Lung (tissue), 12 donors: ENCODE measurements around the gene ARHGAP15. TPM values are rescaled to one million over a fixed set of nuclear protein-coding genes. Genes with fewer than 3 reads are reported as not detected.

Source experiments
- ATAC-seq: fragments of 200-7000 bp; cut with Tn5 transposase; one replicate; pipeline ENCODE4 v1.9.1; 2020; ENCODE audit warnings: moderate number of reproducible peaks; ENCODE audit not compliant: insufficient read depth, low FRiP score
- DNase-seq, 3 donors: peaks; one replicate each; pipeline ENCODE4 v3.0.0-alpha.2; 2013 to 2017
- H3K27ac ChIP-seq, 2 donors: one replicate each; pipeline ENCODE4 v1.5.1; 2013; ENCODE audit warnings: mild to moderate bottlenecking in 2 of 2, moderate library complexity in 2 of 2, control low read depth in 1 of 2, inconsistent platforms in 1 of 2, low read depth in 1 of 2, low read length in 1 of 2
- H3K27me3 ChIP-seq, 3 donors: one replicate each; pipeline ENCODE4 v1.5.1; 2013; ENCODE audit warnings: low read length in 2 of 3; ENCODE audit not compliant: control insufficient read depth in 3 of 3, insufficient read depth in 3 of 3
- H3K36me3 ChIP-seq, 4 donors: one replicate each; pipeline ENCODE4 v1.5.1; 2013; ENCODE audit warnings: low read length in 4 of 4, mild to moderate bottlenecking in 1 of 4, moderate library complexity in 1 of 4; ENCODE audit not compliant: control insufficient read depth in 4 of 4, insufficient read depth in 4 of 4
- H3K4me1 ChIP-seq, 5 donors: one replicate each; pipeline ENCODE4 v1.5.1; 2013; ENCODE audit warnings: low read length in 5 of 5, mild to moderate bottlenecking in 2 of 5, moderate library complexity in 1 of 5; ENCODE audit not compliant: control insufficient read depth in 5 of 5, insufficient read depth in 5 of 5
- H3K4me3 ChIP-seq: one replicate; pipeline ENCODE4 v1.5.1; 2013; ENCODE audit warnings: mild to moderate bottlenecking, control low read depth, moderate library complexity
- H3K9ac ChIP-seq, 2 donors: one replicate each; pipeline ENCODE4 v1.5.1; 2013; ENCODE audit warnings: low read length in 2 of 2, control low read depth in 1 of 2; ENCODE audit not compliant: insufficient read depth in 1 of 2
- H3K9me3 ChIP-seq, 4 donors: one replicate each; pipeline ENCODE4 v1.5.1; 2013; ENCODE audit warnings: low read length in 3 of 4, mild to moderate bottlenecking in 1 of 4, moderate library complexity in 1 of 4; ENCODE audit not compliant: control insufficient read depth in 4 of 4, insufficient read depth in 3 of 4
- CTCF ChIP-seq: IDR thresholded peaks from 2 replicates; pipeline ENCODE4 v1.5.1; 2012; ENCODE audit warnings: mild to moderate bottlenecking; ENCODE audit errors: control extremely low read depth, extremely low read depth
- WGBS, 2 donors: extraction: QIAGEN DNeasy Blood & Tissue Kit; methylation state at CpG; one replicate each; pipeline ENCODE4 v1.1.7; 2013; 5-methylcytosine and 5-hydroxymethylcytosine counted together
- polyA plus RNA-seq, 2 donors: library from polyadenylated mRNA; stranded (reverse); fragments of 200-250 nt; gene quantifications; one replicate each; pipeline ENCODE4 v1.2.1, GENCODE V29; 2013
- total RNA-seq, 2 donors: library from RNA; depleted of rRNA in 1 of 2; stranded (reverse); fragments of >200 nt in 1 of 2; gene quantifications; one replicate each; pipeline ENCODE4 v1.2.1, GENCODE V29; 2014 to 2021
- donor health status: control.
- donor health status: control.
- donor health status: Bipolar disorder and iron deficiency.
- donor health status: healthy.
- donor health status: DM: yes; HTN: yes; CAD: no.

Gene ARHGAP15
- total and polyA plus RNA-seq, 4 donors, result 5.9 to 74.3 (median 13.2) TPM

- WGBS, 2 donors, result 20 to 23% methylated on average over 6 of the region's 6 CpGs
- no peaks in the 10 kb centered on the region for H3K9me3 ChIP-seq
- no peak overlapping the region for H3K27ac ChIP-seq
- peak; percentile 72 for ATAC-seq
- H3K4me3 ChIP-seq, result no peak overlapping the region
- H3K4me1 ChIP-seq, result peaks cover 0 to 5% (median 0%) of the 10 kb centered on the region in 5 donors
- H3K27me3 ChIP-seq, result no peaks in the 10 kb centered on the region
- peak; percentile 59 for TF ChIP-seq CTCF
- H3K9ac ChIP-seq, result no peak overlapping the region
- peak; percentile 61 to 88 (median 87) for DNase-seq
- H3K36me3 ChIP-seq, result no peaks in the 10 kb centered on the region
Observed at GRCh38 chr2:143110758-143111428, 18.3 kb upstream of the ARHGAP15 start.

- no peaks in the 10 kb centered on the region for H3K27me3 ChIP-seq
- ATAC-seq, result no peak
- H3K9me3 ChIP-seq, result no peaks in the 10 kb centered on the region
- 94 to 98% methylated on average over 3 of the region's 3 CpGs for WGBS, 2 donors
- H3K36me3 ChIP-seq, result no peaks in the 10 kb centered on the region
- no peak overlapping the region for H3K4me3 ChIP-seq
- no peaks in the 10 kb centered on the region for H3K4me1 ChIP-seq
- no peak overlapping the region for H3K27ac ChIP-seq
- no peak for TF ChIP-seq CTCF
- no peak overlapping the region for H3K9ac ChIP-seq
- DNase-seq, result no peak
Observed at GRCh38 chr2:143117225-143117624, 12.0 kb upstream of the ARHGAP15 start.

- Histone ChIP-seq H3K27ac (no peak overlapping the region), H3K9me3 (no peaks in the 10 kb centered on the region), H3K4me1 (no peaks in the 10 kb centered on the region), H3K36me3 (no peaks in the 10 kb centered on the region), H3K9ac (no peak overlapping the region), H3K4me3 (no peak overlapping the region), H3K27me3 (no peaks in the 10 kb centered on the region)
- ATAC-seq (no peak), DNase-seq (no peak)
- TF ChIP-seq CTCF, result no peak
- WGBS, 2 donors, result 48 to 53% methylated on average over 1 of the region's 1 CpG
Observed at GRCh38 chr2:143121079-143121478, 8.1 kb upstream of the ARHGAP15 start.

- no peaks in the 10 kb centered on the region for H3K9me3 ChIP-seq
- DNase-seq (no peak), ATAC-seq (no peak)
- TF ChIP-seq CTCF, result no peak
- H3K4me1 ChIP-seq, result no peaks in the 10 kb centered on the region
- H3K9ac ChIP-seq, result no peak overlapping the region
- H3K27ac ChIP-seq, result no peak overlapping the region
- H3K27me3 ChIP-seq, result no peaks in the 10 kb centered on the region
- H3K4me3 ChIP-seq, result no peak overlapping the region
- WGBS, 2 donors, result 39 to 58% methylated on average over 2 of the region's 2 CpGs
- H3K36me3 ChIP-seq, result no peaks in the 10 kb centered on the region
Observed at GRCh38 chr2:143121957-143122356, 7.3 kb upstream of the ARHGAP15 start.
